Testis (tissue), 2 donors: ENCODE data around the gene MAP3K2.

Source experiments
- POLR2A ChIP-seq: fragments of 450-650 bp; IDR thresholded peaks from one replicate; pipeline ENCODE4 v1.6.1; 2017; ENCODE audit warnings: antibody characterized with exemption, mild to moderate bottlenecking, moderate library complexity
- TF ChIP-seq, protein P1 (sequence below), 3 experiments: fragments of 450-650 bp in 2 of 3; fragments of 200-600 bp in 1 of 3; sonication (generic) in 1 of 3; IDR thresholded peaks; one replicate each; pipeline ENCODE4 v1.5.1; 2016 to 2019; ENCODE audit warnings: antibody characterized with exemption in 3 of 3, mild to moderate bottlenecking in 2 of 3, moderate library complexity in 1 of 3

DNA sequence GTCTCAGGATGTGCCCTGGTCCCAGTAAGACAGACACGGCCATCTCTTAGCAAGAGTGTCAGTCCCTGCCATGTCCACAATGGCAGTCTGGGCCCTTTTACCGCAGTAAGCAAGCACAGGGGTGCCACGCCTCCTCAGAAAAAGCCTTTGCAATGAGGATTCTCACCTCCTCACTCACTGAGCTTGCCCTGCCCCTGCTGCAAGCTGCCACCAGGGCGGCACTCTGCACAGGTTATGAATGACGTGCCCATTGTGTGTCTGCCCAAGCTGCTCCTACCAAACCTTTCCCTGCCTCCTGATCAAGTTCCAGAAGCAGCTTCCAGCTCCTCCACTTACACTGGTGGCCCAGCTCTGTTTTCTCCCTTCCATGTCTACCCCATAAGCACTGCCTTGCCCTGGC lies 117.1 kb downstream of the MAP3K2 start:
- no peak for TF ChIP-seq POLR2A
- TF ChIP-seq, protein P1, sequence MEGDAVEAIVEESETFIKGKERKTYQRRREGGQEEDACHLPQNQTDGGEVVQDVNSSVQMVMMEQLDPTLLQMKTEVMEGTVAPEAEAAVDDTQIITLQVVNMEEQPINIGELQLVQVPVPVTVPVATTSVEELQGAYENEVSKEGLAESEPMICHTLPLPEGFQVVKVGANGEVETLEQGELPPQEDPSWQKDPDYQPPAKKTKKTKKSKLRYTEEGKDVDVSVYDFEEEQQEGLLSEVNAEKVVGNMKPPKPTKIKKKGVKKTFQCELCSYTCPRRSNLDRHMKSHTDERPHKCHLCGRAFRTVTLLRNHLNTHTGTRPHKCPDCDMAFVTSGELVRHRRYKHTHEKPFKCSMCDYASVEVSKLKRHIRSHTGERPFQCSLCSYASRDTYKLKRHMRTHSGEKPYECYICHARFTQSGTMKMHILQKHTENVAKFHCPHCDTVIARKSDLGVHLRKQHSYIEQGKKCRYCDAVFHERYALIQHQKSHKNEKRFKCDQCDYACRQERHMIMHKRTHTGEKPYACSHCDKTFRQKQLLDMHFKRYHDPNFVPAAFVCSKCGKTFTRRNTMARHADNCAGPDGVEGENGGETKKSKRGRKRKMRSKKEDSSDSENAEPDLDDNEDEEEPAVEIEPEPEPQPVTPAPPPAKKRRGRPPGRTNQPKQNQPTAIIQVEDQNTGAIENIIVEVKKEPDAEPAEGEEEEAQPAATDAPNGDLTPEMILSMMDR (IDR thresholded peaks at IDR 0.05): no peak
